OCI-LY1 (cell line): ENCODE results near the gene SOX5.

Experiments used
- H2AFZ ChIP-seq: fragments of 200-600 bp; sonication (generic), shearing (Covaris generic); 2 replicates; pipeline ENCODE4 v1.6.0; 2014; ENCODE audit warnings: antibody characterized with exemption, mild to moderate bottlenecking, low read length
- H3F3A ChIP-seq: fragments of 200-600 bp; sonication (generic), shearing (Covaris generic); 2 replicates; pipeline ENCODE4 v1.6.0; 2014; ENCODE audit warnings: mild to moderate bottlenecking, antibody characterized with exemption, low read length, moderate library complexity; ENCODE audit not compliant: insufficient read depth
- H3K27ac ChIP-seq: fragments of 200-600 bp; sonication (generic); 2 replicates; pipeline ENCODE4 v1.5.1; 2014; ENCODE audit warnings: low read length, mixed run types, mild to moderate bottlenecking, low read depth; ENCODE audit not compliant: poor library complexity, severe bottlenecking
- H3K27me3 ChIP-seq: fragments of 200-600 bp; sonication (generic); 2 replicates; pipeline ENCODE4 v1.6.0; 2014; ENCODE audit warnings: antibody characterized with exemption, mild to moderate bottlenecking, low read length, moderate library complexity; ENCODE audit not compliant: insufficient read depth
- H3K36me3 ChIP-seq: fragments of 200-600 bp; sonication (generic); 2 replicates; pipeline ENCODE4 v1.6.1; 2014; ENCODE audit warnings: mild to moderate bottlenecking, antibody characterized with exemption, low read length, moderate library complexity, mixed read lengths; ENCODE audit not compliant: insufficient read depth
- H3K4me1 ChIP-seq: fragments of 200-600 bp; sonication (generic); 2 replicates; pipeline ENCODE4 v1.5.1; 2014; ENCODE audit warnings: mild to moderate bottlenecking, low read length, moderate library complexity; ENCODE audit not compliant: insufficient read depth, severe bottlenecking
- H3K4me2 ChIP-seq: fragments of 200-600 bp; sonication (generic), shearing (Covaris generic); 2 replicates; pipeline ENCODE4 v1.6.1; 2014; ENCODE audit warnings: low read length
- H3K4me3 ChIP-seq: fragments of 200-600 bp; sonication (generic); 2 replicates; pipeline ENCODE4 v1.5.1; 2014; ENCODE audit warnings: low read length, low read depth, mild to moderate bottlenecking, mixed read lengths; ENCODE audit not compliant: poor library complexity, severe bottlenecking
- H3K79me2 ChIP-seq: fragments of 200-600 bp; shearing (Covaris generic); 2 replicates; pipeline ENCODE4 v1.6.1; 2016; ENCODE audit warnings: mixed run types, low read length, mixed read lengths; ENCODE audit not compliant: insufficient read depth
- H3K9ac ChIP-seq: fragments of 200-600 bp; sonication (generic), shearing (Covaris generic); 2 replicates; pipeline ENCODE4 v1.6.1; 2014; ENCODE audit warnings: mild to moderate bottlenecking, low read length, mixed read lengths
- H3K9me2 ChIP-seq: fragments of 200-600 bp; sonication (generic), shearing (Covaris generic); 2 replicates; pipeline ENCODE4 v1.6.1; 2014; ENCODE audit warnings: low read depth, mild to moderate bottlenecking, low read length, mixed read lengths
- H3K9me3 ChIP-seq: fragments of 200-600 bp; shearing (Covaris generic); 2 replicates; pipeline ENCODE4 v1.6.1; 2014; ENCODE audit warnings: low read length, mixed read lengths
- H4K20me1 ChIP-seq: fragments of 200-600 bp; sonication (generic), shearing (Covaris generic); 2 replicates; pipeline ENCODE4 v1.6.0; 2016; ENCODE audit warnings: mild to moderate bottlenecking, low read length; ENCODE audit not compliant: insufficient read depth
- EZH2 ChIP-seq: fragments of 200-600 bp; sonication (generic), shearing (Covaris generic); IDR thresholded peaks from 2 replicates; pipeline ENCODE4 v1.8.0; 2017; ENCODE audit warnings: borderline replicate concordance, mixed run types, mild to moderate bottlenecking, antibody characterized with exemption, low read length, moderate library complexity, mixed read lengths
- TF ChIP-seq, protein P1 (sequence below): fragments of 200-600 bp; sonication (generic), shearing (Covaris generic); IDR thresholded peaks from 2 replicates; pipeline ENCODE4 v1.5.1; 2017; ENCODE audit warnings: mild to moderate bottlenecking, antibody characterized with exemption, low read length, moderate library complexity, mixed read lengths

The SOX5 gene

DNA sequence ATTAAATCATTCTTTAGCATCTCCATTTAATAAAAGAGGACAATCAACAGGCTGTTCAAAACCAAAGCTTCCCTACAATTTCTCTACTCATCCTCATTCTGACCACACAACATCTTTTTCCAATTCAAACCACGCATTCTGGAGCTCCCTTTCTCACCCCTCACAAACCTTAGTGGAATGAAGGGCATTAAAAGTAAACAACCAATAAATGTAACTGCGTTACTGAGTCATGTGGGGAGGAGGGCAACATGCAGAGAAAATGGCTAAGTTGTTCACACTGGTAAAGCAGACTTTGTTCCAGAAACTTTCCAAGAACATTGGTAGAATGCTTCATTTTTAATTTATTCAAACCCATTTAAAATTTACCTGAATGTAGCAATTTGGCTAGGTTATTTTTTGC is 19.6 kb downstream of the SOX5 start:
- Histone ChIP-seq H3F3A (no peaks in the 10 kb centered on the region), H3K9me2 (no peaks in the 10 kb centered on the region), H3K27ac (no peak overlapping the region), H3K79me2 (no peaks in the 10 kb centered on the region), H3K9me3 (no peaks in the 10 kb centered on the region), H3K36me3 (no peaks in the 10 kb centered on the region), H3K4me1 (no peaks in the 10 kb centered on the region), H4K20me1 (no peaks in the 10 kb centered on the region), H3K4me2 (no peak overlapping the region), H3K9ac (no peak overlapping the region), H3K27me3 (no peaks in the 10 kb centered on the region), H2AFZ (no peak overlapping the region), H3K4me3 (no peak overlapping the region)
- no peak for TF ChIP-seq EZH2
- TF ChIP-seq, protein P1, sequence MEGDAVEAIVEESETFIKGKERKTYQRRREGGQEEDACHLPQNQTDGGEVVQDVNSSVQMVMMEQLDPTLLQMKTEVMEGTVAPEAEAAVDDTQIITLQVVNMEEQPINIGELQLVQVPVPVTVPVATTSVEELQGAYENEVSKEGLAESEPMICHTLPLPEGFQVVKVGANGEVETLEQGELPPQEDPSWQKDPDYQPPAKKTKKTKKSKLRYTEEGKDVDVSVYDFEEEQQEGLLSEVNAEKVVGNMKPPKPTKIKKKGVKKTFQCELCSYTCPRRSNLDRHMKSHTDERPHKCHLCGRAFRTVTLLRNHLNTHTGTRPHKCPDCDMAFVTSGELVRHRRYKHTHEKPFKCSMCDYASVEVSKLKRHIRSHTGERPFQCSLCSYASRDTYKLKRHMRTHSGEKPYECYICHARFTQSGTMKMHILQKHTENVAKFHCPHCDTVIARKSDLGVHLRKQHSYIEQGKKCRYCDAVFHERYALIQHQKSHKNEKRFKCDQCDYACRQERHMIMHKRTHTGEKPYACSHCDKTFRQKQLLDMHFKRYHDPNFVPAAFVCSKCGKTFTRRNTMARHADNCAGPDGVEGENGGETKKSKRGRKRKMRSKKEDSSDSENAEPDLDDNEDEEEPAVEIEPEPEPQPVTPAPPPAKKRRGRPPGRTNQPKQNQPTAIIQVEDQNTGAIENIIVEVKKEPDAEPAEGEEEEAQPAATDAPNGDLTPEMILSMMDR, result no peak

GRCh38 chr12:23927907-23928306 is 21.6 kb downstream of the SOX5 start:
- Histone ChIP-seq H3K4me3 (no peak overlapping the region), H4K20me1 (no peaks in the 10 kb centered on the region), H3K36me3 (no peaks in the 10 kb centered on the region), H3K27ac (no peak overlapping the region), H3K4me2 (no peak overlapping the region), H3K4me1 (no peaks in the 10 kb centered on the region), H2AFZ (no peak overlapping the region), H3K9ac (no peak overlapping the region), H3K9me3 (no peaks in the 10 kb centered on the region), H3F3A (no peaks in the 10 kb centered on the region), H3K27me3 (no peaks in the 10 kb centered on the region), H3K9me2 (no peaks in the 10 kb centered on the region), H3K79me2 (no peaks in the 10 kb centered on the region)
- TF ChIP-seq, protein P1, result no peak
- no peak for TF ChIP-seq EZH2

DNA sequence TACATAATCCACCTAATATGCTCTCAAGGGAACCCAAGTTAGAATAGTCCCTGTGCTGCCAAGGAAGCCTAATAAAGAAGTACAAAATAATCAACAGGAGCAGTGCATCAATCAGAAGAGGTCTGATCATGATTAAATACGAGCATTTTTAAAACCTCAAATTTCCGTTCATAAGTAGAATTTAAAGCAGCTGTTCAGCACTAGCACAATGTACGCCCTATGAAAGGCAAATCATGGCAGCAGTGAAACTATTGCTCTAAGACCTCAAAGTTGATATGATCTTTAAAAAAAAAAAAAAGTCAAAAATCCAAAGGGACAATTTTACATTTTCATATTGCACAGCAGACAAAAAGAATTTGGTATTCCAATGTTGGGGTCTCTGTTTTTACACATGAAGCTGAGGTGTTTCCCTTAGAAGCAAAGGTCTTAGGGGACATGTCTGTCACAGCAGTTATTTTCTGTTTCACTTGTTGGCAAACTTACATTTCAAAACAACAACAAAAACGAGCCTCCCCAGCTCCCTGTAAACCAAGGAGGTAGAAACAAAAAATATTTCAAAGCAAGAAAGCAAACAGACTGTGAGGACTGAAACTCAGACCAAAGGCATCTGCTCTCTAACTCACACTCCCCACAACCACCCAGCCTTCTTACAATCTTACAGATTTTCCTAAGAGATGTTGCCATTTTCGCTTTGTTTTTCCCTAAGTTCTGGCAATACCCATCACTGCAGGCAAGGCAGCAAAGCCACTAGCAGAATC is 28.2 kb downstream of the SOX5 start:
- Histone ChIP-seq H3K4me1 (no peaks in the 10 kb centered on the region), H3K27me3 (no peaks in the 10 kb centered on the region), H3K79me2 (no peaks in the 10 kb centered on the region), H4K20me1 (no peaks in the 10 kb centered on the region), H3K4me3 (no peak overlapping the region), H3K27ac (no peak overlapping the region), H2AFZ (no peak overlapping the region), H3K9ac (no peak overlapping the region), H3K9me3 (no peaks in the 10 kb centered on the region), H3K9me2 (no peaks in the 10 kb centered on the region), H3K36me3 (no peaks in the 10 kb centered on the region), H3K4me2 (no peak overlapping the region), H3F3A (no peaks in the 10 kb centered on the region)
- TF ChIP-seq EZH2, result no peak
- TF ChIP-seq, protein P1, result no peak
